ENCODE data around the gene HPGD.

DNA sequence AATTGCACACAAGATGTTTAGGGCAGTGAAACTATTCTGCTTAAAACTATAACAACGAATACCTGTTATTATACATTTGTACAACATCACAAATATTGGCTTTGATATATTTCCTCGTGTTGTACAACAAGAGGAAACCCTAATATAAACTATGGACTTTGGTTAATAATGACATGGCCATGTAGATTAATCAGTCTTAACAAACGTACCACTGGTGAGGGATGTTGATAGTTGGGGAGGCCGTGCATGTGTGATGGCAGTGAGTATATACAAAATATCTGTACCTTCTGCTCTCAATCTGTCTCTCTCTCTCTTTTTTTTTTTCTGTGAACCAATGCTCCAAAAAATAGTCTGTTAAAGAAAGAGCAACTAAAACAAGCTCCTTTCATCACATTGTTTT, 22.2 kb upstream of the HPGD start:
- no peak for TF ChIP-seq POLR2A (IDR thresholded peaks at IDR 0.05; ENCODE audit: low read length)
- no peak for TF ChIP-seq GATA1 (IDR thresholded peaks at IDR 0.05; ENCODE audit: low read depth, low read length)

Data from erythroblast (primary cell).